Ascending aorta (tissue), 2 donors: ENCODE data around the gene ZSWIM5. TPM values are rescaled to one million over a fixed set of nuclear protein-coding genes. Genes with fewer than 3 reads are reported as not detected.

Experiments
- DNase-seq, 2 donors: peaks; one replicate each; pipeline ENCODE4 v3.0.0-alpha.2; 2019; ENCODE audit warnings: low spot score in 2 of 2
- H3K27ac ChIP-seq, 2 donors: fragments of 200-600 bp; sonication (generic); one replicate each; pipeline ENCODE4 v1.5.1; 2016 to 2017; ENCODE audit warnings: mild to moderate bottlenecking in 1 of 2
- H3K27me3 ChIP-seq: fragments of 200-600 bp; sonication (generic); one replicate; pipeline ENCODE4 v1.5.1; 2017
- H3K36me3 ChIP-seq, 2 donors: fragments of 200-600 bp; sonication (generic); one replicate each; pipeline ENCODE4 v1.5.1; 2016
- H3K4me1 ChIP-seq, 2 donors: fragments of 200-600 bp; sonication (generic); one replicate each; pipeline ENCODE4 v1.5.1; 2016 to 2017; ENCODE audit warnings: mild to moderate bottlenecking in 1 of 2
- H3K4me3 ChIP-seq, 2 donors: fragments of 200-600 bp; sonication (generic); one replicate each; pipeline ENCODE4 v1.5.1; 2016 to 2017; ENCODE audit warnings: mild to moderate bottlenecking in 1 of 2
- H3K9me3 ChIP-seq, 2 donors: fragments of 200-600 bp; sonication (generic); one replicate each; pipeline ENCODE4 v1.5.1; 2016
- intact Hi-C: fragments of 100-400 bp; cut with DNase I; formaldehyde crosslinking; loops from one replicate; pipeline ENCODE4 v1.15.1; 2023
- total RNA-seq: library from RNA; depleted of rRNA; stranded (reverse); fragments of >200 nt; gene quantifications from one replicate; pipeline ENCODE4 v1.1.0, GENCODE V29; 2016
- TF ChIP-seq, protein P1 (sequence below), 3 experiments: fragments of 200-600 bp in 2 of 3; fragments of 450-650 bp in 1 of 3; sonication (generic) in 2 of 3; IDR thresholded peaks; one replicate each; pipeline ENCODE4 v1.5.1; 2016 to 2019; ENCODE audit warnings: antibody characterized with exemption in 3 of 3, mild to moderate bottlenecking in 1 of 3, moderate library complexity in 1 of 3

Gene ZSWIM5
- total RNA-seq, 1 donor from 2014 or later: 1.2 TPM

DNA sequence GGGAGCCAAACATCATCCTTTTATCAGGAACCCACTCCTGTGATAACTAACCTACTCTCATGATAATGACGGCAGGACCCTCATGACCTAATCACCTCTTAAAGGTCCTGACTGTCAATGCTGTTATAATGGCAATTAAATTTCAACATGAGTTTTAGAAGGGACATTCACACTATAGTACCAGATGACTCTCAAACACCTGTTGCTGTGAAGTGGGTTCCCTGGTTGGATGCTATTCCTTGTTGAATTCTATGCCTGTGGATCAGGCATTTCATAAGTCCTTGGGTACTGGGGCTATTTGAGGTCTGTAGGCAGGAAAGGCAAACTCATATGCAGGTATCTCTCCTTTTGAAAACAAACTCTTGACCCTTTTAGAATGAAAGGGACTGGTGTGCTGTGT lies 7.5 kb upstream of the ZSWIM5 start:
- TF ChIP-seq, protein P1, sequence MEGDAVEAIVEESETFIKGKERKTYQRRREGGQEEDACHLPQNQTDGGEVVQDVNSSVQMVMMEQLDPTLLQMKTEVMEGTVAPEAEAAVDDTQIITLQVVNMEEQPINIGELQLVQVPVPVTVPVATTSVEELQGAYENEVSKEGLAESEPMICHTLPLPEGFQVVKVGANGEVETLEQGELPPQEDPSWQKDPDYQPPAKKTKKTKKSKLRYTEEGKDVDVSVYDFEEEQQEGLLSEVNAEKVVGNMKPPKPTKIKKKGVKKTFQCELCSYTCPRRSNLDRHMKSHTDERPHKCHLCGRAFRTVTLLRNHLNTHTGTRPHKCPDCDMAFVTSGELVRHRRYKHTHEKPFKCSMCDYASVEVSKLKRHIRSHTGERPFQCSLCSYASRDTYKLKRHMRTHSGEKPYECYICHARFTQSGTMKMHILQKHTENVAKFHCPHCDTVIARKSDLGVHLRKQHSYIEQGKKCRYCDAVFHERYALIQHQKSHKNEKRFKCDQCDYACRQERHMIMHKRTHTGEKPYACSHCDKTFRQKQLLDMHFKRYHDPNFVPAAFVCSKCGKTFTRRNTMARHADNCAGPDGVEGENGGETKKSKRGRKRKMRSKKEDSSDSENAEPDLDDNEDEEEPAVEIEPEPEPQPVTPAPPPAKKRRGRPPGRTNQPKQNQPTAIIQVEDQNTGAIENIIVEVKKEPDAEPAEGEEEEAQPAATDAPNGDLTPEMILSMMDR (IDR thresholded peaks at IDR 0.05): no peak
- Histone ChIP-seq H3K4me3 (no peak overlapping the region), H3K27me3 (no peaks in the 10 kb centered on the region), H3K27ac (no peak overlapping the region), H3K36me3 (no peaks in the 10 kb centered on the region), H3K4me1 (no peaks in the 10 kb centered on the region), H3K9me3 (no peaks in the 10 kb centered on the region)
- no peak for DNase-seq
- intact Hi-C loops: no loop called here

- no peak overlapping the region for H3K4me3 ChIP-seq
- H3K9me3 ChIP-seq: no peaks in the 10 kb centered on the region
- no peaks in the 10 kb centered on the region for H3K36me3 ChIP-seq
- intact Hi-C loops: no loop called here
- no peaks in the 10 kb centered on the region for H3K27me3 ChIP-seq
- peaks cover 0 to 7% of the 10 kb centered on the region in 2 donors for H3K4me1 ChIP-seq
- no peak overlapping the region for H3K27ac ChIP-seq
- DNase-seq: no peak
- TF ChIP-seq, protein P1 (IDR thresholded peaks at IDR 0.05): no peak
Observed at GRCh38 chr1:45211076-45211475, 4.7 kb upstream of the ZSWIM5 start.

- intact Hi-C loops: loop anchor here (5.0 kb wide), 3 partner anchors 60 to 280 kb away; no protein-coding TSS in a partner anchor
- H3K27ac ChIP-seq: peak overlapping the region; percentile 73 to 78
- DNase-seq: no peak
- H3K4me1 ChIP-seq: peaks cover 0 to 7% of the 10 kb centered on the region in 2 donors
- no peaks in the 10 kb centered on the region for H3K9me3 ChIP-seq
- TF ChIP-seq, protein P1 (IDR thresholded peaks at IDR 0.05): no peak
- H3K4me3 ChIP-seq: peak overlapping the region; percentile 71 to 95
- H3K27me3 ChIP-seq: no peaks in the 10 kb centered on the region
- H3K36me3 ChIP-seq: no peaks in the 10 kb centered on the region
Observed at GRCh38 chr1:45206808-45207623, 611 bp upstream of the ZSWIM5 start.

- Histone ChIP-seq H3K36me3 (no peaks in the 10 kb centered on the region), H3K9me3 (no peaks in the 10 kb centered on the region), H3K4me1 (peaks cover 0 to 7% of the 10 kb centered on the region in 2 donors), H3K4me3 (peak overlapping the region; percentile 71 to 95), H3K27me3 (no peaks in the 10 kb centered on the region), H3K27ac (peak overlapping the region; percentile 26 to 73)
- TF ChIP-seq, protein P1 (IDR thresholded peaks at IDR 0.05): no peak
- intact Hi-C loops: loop anchor here (5.0 kb wide), 3 partner anchors 62 to 282 kb away; no protein-coding TSS in a partner anchor
- peak in 1 of 2 donors; percentile 71 for DNase-seq
Observed at GRCh38 chr1:45205011-45205909, 1.1 kb downstream of the ZSWIM5 start.

GRCh38 chr1:45200906-45201500 lies 5.4 kb downstream of the ZSWIM5 start:
- H3K4me1 ChIP-seq: no peaks in the 10 kb centered on the region
- H3K9me3 ChIP-seq: no peaks in the 10 kb centered on the region
- no peaks in the 10 kb centered on the region for H3K27me3 ChIP-seq
- TF ChIP-seq, protein P1 (IDR thresholded peaks at IDR 0.05): no peak
- no peaks in the 10 kb centered on the region for H3K36me3 ChIP-seq
- no peak for DNase-seq
- intact Hi-C loops: no loop called here
- no peak overlapping the region for H3K4me3 ChIP-seq
- H3K27ac ChIP-seq: no peak overlapping the region
